Effector CD8-positive, alpha-beta T cell (primary cell): ENCODE results near the gene TCERG1L.

Experiments
- DNase-seq: peaks from one replicate; lab custom pipeline; 2025; lab: John Stamatoyannopoulos, UW

Gene TCERG1L

GRCh38 chr10:131314799-131315198 is 3.3 kb upstream of the TCERG1L start:
- no peak for DNase-seq

- DNase-seq = no peak
Observed at GRCh38 chr10:131314148-131314547, 2.6 kb upstream of the TCERG1L start.

- no peak for DNase-seq
Observed at GRCh38 chr10:131313377-131313776, 1.9 kb upstream of the TCERG1L start.

- DNase-seq = no peak
Observed at GRCh38 chr10:131312478-131312836, 936 bp upstream of the TCERG1L start.

GRCh38 chr10:131311402-131311660 is 190 bp downstream of the TCERG1L start:
- no peak for DNase-seq

GRCh38 chr10:131310551-131311401 is 745 bp downstream of the TCERG1L start:
- no peak for DNase-seq

GRCh38 chr10:131310142-131310541 is 1.4 kb downstream of the TCERG1L start:
- DNase-seq = no peak

- no peak for DNase-seq
Observed at GRCh38 chr10:131300508-131300907, 11.0 kb downstream of the TCERG1L start.

- DNase-seq = no peak
Observed at GRCh38 chr10:131290781-131291180, 20.7 kb downstream of the TCERG1L start.

- DNase-seq = no peak
Observed at GRCh38 chr10:131288648-131289047, 22.9 kb downstream of the TCERG1L start.

GRCh38 chr10:131282961-131283360 is 28.6 kb downstream of the TCERG1L start:
- no peak for DNase-seq

- DNase-seq = no peak
Observed at GRCh38 chr10:131280101-131280500, 31.4 kb downstream of the TCERG1L start.

GRCh38 chr10:131279516-131279915 is 32.0 kb downstream of the TCERG1L start:
- no peak for DNase-seq

GRCh38 chr10:131277969-131278368 is 33.6 kb downstream of the TCERG1L start:
- DNase-seq = no peak

GRCh38 chr10:131277278-131277677 is 34.2 kb downstream of the TCERG1L start:
- DNase-seq = no peak

- no peak for DNase-seq
Observed at GRCh38 chr10:131275691-131276090, 35.8 kb downstream of the TCERG1L start.

GRCh38 chr10:131274883-131275282 is 36.6 kb downstream of the TCERG1L start:
- DNase-seq = no peak

GRCh38 chr10:131274133-131274880 is 37.2 kb downstream of the TCERG1L start:
- no peak for DNase-seq

GRCh38 chr10:131273476-131273875 is 38.0 kb downstream of the TCERG1L start:
- no peak for DNase-seq

GRCh38 chr10:131272897-131273451 is 38.5 kb downstream of the TCERG1L start:
- no peak for DNase-seq

GRCh38 chr10:131271966-131272365 is 39.6 kb downstream of the TCERG1L start:
- no peak for DNase-seq

- DNase-seq = no peak
Observed at GRCh38 chr10:131271195-131271880, 40.2 kb downstream of the TCERG1L start.
